ENCODE data around the gene RAD51B.
"Not testable (repeated sequence)": the region's sequence is repeated elsewhere in the genome, so short reads cannot be mapped to it uniquely, and the experiment has no call there.

Gene RAD51B

GRCh38 chr14:68112442-68112841 lies 292.9 kb downstream of the RAD51B start:
- DNase-seq (ENCODE audit: low read depth) = no peak

DNA sequence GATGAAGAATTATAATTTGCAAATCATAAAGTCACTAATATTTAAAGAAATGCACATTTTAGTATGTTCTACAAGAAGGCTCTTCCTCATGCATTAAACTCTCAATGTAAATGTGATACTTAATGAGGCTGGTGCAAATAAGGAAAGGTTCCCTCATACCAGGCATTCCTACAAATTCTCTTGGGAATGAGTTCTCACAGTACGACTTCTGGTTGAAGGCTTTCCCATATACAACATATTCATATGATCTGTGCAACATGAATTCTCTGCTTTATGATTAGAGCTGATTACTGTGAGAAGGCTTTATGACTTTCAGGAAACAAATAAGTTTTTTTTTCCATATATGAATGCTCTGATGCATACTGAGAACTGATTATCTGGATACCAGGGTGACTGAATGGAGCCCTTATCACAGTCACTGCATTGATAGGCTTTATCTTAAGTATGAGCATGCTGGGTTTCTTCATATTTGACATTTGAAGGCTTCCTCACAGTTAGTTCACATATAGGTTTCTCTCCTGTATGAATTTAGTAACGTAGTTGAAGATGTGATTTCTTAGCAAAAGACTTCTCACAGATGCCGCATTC lies 293.9 kb downstream of the RAD51B start:
- DNase-seq (ENCODE audit: low read depth) = no peak

GRCh38 chr14:68115952-68116351 lies 296.4 kb downstream of the RAD51B start:
- not testable (repeated sequence) for DNase-seq (ENCODE audit: low read depth)

- no peak for DNase-seq (ENCODE audit: low read depth)
Observed at GRCh38 chr14:68122651-68123050, 303.1 kb downstream of the RAD51B start.

GRCh38 chr14:68124050-68124449 lies 304.5 kb downstream of the RAD51B start:
- no peak for DNase-seq (ENCODE audit: low read depth)

GRCh38 chr14:68124979-68125731 lies 305.6 kb downstream of the RAD51B start:
- no peak for DNase-seq (ENCODE audit: low read depth)

DNA sequence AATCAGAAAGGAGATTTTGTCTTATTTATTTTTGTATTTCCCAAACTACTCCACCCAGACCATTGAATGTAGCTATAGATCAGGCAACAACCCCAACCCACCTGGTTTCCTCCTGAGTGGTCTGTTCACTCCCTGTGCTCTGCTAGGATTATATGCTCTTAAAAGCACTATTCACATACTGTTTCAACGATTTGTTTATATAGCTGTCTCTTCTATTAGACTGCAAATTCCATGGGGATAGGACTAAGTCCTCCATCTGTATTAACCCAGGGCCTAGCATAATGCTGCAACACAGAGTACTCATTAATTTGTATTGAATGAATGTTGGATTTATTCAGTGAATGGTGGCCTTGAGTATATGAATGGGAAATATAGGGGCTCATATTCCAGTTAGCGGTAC lies 307.6 kb downstream of the RAD51B start:
- no peak for DNase-seq (ENCODE audit: low read depth)

DNA sequence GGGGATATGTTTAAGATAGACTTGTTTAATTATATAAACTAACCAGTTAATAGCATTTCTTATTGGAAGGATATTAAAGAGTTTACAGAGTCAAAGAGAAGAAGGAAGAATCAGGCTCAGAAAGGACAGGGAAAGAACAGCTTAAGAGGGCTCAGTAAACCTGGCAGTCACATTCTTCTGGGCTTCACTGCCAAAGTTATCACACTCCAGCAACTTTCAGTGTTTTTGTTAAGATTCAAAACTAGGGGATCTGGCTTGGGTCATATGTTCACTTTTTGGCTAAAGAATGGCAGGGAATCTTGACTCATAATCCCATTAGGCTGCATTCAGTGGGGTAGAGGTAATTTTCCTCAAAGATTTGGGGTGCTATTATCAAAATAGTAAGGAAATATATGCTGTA lies 312.3 kb downstream of the RAD51B start:
- DNase-seq (ENCODE audit: low read depth) = no peak

DNA sequence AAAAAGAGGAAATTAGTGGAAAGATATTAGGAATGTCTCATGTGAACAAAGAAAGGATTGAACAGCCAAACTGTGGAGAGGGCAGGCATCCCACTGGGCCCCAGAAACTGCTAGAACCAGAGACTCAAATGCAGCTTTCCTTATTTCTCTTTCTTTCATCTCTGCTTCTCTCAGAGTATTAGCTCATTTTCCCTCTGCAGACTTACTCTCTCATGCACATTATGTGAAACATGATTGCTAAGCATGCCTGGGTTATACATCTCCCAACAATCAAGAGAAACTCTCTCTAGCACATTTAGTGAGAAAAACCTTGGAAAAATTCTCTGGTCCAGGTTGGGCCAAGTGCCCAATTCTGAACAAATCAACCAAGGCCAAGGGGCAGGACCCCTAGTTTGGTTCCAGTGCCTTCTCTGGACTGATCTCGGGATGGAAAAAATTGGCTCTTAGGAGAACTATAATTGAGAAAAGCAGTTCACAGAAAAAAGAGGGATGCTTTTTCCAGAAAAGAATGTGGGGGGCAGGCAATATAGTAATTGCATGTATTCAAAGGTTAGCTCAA lies 313.1 kb downstream of the RAD51B start:
- DNase-seq (ENCODE audit: low read depth) = no peak

GRCh38 chr14:68133856-68134255 lies 314.3 kb downstream of the RAD51B start:
- no peak for DNase-seq (ENCODE audit: low read depth)

- DNase-seq (ENCODE audit: low read depth) = no peak
Observed at GRCh38 chr14:68135028-68135427, 315.4 kb downstream of the RAD51B start.

DNA sequence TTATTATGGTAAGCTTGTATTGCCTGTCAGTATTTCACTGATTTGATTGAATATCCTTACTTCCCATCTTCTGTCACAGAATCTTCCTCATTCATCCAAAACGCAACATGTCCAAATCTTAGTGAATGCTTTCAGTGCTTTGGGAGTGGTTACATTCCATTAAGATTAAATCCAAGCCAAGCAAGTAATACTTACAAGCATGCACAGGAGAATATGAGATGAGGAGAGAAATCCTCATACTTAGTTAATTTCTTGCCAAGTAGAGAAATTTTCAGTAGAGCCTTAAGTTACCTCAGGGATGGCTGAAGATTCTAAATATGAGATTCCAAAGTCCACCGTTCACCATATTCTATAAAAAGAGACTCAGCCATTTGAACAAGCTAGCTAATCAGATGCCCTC lies 316.0 kb downstream of the RAD51B start:
- DNase-seq (ENCODE audit: low read depth) = no peak

- peak; percentile 93 for DNase-seq (ENCODE audit: low read depth)
Observed at GRCh38 chr14:68137704-68138619, 318.4 kb downstream of the RAD51B start.

DNA sequence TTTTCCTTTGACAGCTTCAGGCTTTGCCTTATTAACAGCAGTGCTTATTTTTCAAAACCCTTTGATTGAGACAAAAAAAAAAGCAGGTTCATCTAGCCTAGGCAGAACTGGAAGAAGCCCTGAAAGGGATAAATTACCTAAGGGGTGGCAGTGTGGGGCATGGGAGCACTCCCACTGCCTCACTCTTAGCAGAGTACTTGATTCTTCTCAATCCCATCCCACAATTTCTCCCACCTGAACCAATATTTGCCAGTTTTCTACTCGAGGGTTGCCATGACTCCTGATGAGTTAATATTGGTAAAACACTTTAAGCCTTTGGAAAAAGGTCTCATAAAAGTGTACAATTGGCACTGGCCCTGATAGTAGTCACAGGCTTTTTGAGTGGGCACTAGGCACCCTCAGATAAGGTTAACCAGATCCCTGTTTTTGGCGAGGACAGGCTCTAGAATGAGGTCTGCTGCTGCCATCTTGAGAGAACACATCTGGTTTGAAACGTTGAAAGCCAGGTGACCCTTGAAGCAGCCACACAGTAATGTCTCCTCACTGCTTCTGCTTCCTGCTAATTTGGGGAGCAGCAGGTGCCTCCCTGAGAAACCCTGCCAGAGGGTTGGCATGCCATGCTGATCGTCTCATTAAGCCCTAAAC lies 320.0 kb downstream of the RAD51B start:
- DNase-seq (ENCODE audit: low read depth) = no peak

- DNase-seq (ENCODE audit: low read depth) = peak; percentile 92
Observed at GRCh38 chr14:68140076-68140741, 320.6 kb downstream of the RAD51B start.

- no peak for DNase-seq (ENCODE audit: low read depth)
Observed at GRCh38 chr14:68140806-68141205, 321.2 kb downstream of the RAD51B start.

- no peak for DNase-seq (ENCODE audit: low read depth)
Observed at GRCh38 chr14:68141281-68142088, 321.9 kb downstream of the RAD51B start.

DNA sequence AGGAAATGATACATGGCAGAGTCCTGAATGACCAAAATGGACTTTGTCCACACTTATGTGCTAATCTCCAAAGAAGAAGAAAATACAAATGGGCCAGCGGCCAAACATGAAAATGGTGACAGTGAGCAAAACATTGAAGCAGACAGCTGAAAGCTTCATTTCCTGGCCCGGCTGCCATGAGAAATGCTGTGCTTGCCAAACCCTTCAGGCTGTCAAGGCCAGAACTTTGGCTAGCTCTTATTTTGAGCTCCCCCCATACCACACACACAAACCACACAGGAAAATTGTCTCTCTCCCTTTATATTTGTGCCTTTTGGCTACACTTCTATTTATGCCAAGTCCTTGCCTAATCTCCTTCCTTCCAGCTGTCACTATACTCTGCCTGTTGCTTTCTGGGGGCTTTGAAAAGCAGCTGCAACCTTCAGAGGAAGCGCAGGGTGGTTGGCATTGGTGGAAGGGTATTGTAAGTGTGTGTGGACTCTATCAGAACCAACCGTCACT lies 323.8 kb downstream of the RAD51B start:
- peak; percentile 73 for DNase-seq (ENCODE audit: low read depth)

- peak; percentile 92 for DNase-seq (ENCODE audit: low read depth)
Observed at GRCh38 chr14:68144051-68144681, 324.6 kb downstream of the RAD51B start.

DNA sequence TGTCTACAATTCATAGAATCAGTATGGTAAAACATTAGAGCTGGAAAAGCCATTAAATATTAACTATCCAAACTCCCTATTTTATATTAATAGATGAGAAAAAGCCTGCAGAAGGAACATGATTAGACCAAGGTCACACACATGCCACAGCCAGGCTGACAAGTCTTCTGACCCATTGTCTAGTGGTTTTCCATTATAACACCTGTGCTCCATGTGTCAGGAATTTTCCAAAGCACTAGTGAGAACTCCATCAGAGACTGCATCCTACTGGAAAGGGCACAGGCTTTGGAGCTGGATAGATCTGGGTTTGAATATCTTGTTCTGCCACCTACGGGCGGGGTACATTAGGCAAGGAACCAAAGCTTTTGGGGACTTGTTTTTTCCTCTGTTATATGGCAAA lies 325.5 kb downstream of the RAD51B start:
- no peak for DNase-seq (ENCODE audit: low read depth)
